ENCODE data around the gene CHAF1B.

CHAF1B gene

GRCh38 chr21:36423771-36424433, 38.7 kb downstream of the CHAF1B start:
- no peak for DNase-seq (ENCODE audit: extremely low read depth in 1 of 2, low read depth in 1 of 2)

GRCh38 chr21:36424592-36424991, 39.4 kb downstream of the CHAF1B start:
- DNase-seq (ENCODE audit: extremely low read depth in 1 of 2, low read depth in 1 of 2), result no peak

- no peak for DNase-seq (ENCODE audit: extremely low read depth in 1 of 2, low read depth in 1 of 2)
These were observed 40.1 kb downstream of the CHAF1B start for GRCh38 chr21:36425286-36425685.

GRCh38 chr21:36427502-36427901, 42.3 kb downstream of the CHAF1B start:
- no peak for DNase-seq (ENCODE audit: extremely low read depth in 1 of 2, low read depth in 1 of 2)

GRCh38 chr21:36428761-36429432, 43.7 kb downstream of the CHAF1B start:
- DNase-seq (ENCODE audit: extremely low read depth in 1 of 2, low read depth in 1 of 2), result no peak

- peak; percentile 41 to 47 for DNase-seq (ENCODE audit: extremely low read depth in 1 of 2, low read depth in 1 of 2)
These were observed 44.9 kb downstream of the CHAF1B start for GRCh38 chr21:36429947-36430546.

GRCh38 chr21:36430841-36431240, 45.6 kb downstream of the CHAF1B start:
- no peak for DNase-seq (ENCODE audit: extremely low read depth in 1 of 2, low read depth in 1 of 2)

GRCh38 chr21:36431252-36431651, 46.1 kb downstream of the CHAF1B start:
- DNase-seq (ENCODE audit: extremely low read depth in 1 of 2, low read depth in 1 of 2), result no peak

- DNase-seq (ENCODE audit: extremely low read depth in 1 of 2, low read depth in 1 of 2), result no peak
These were observed 48.0 kb downstream of the CHAF1B start for GRCh38 chr21:36433059-36433709.

- DNase-seq (ENCODE audit: extremely low read depth in 1 of 2, low read depth in 1 of 2), result no peak
These were observed 49.0 kb downstream of the CHAF1B start for GRCh38 chr21:36434144-36434543.

- DNase-seq (ENCODE audit: extremely low read depth in 1 of 2, low read depth in 1 of 2), result no peak
These were observed 51.9 kb downstream of the CHAF1B start for GRCh38 chr21:36436829-36437744.

- DNase-seq (ENCODE audit: extremely low read depth in 1 of 2, low read depth in 1 of 2), result no peak
These were observed 52.5 kb downstream of the CHAF1B start for GRCh38 chr21:36437745-36438128.

- DNase-seq (ENCODE audit: extremely low read depth in 1 of 2, low read depth in 1 of 2), result no peak
These were observed 56.5 kb downstream of the CHAF1B start for GRCh38 chr21:36441715-36442114.

- no peak for DNase-seq (ENCODE audit: extremely low read depth in 1 of 2, low read depth in 1 of 2)
These were observed 61.1 kb downstream of the CHAF1B start for GRCh38 chr21:36446301-36446700.

GRCh38 chr21:36450511-36450910, 65.3 kb downstream of the CHAF1B start:
- no peak for DNase-seq (ENCODE audit: extremely low read depth in 1 of 2, low read depth in 1 of 2)

- no peak for DNase-seq (ENCODE audit: extremely low read depth in 1 of 2, low read depth in 1 of 2)
These were observed 66.3 kb downstream of the CHAF1B start for GRCh38 chr21:36451506-36451905.

GRCh38 chr21:36452281-36452825, 67.2 kb downstream of the CHAF1B start:
- DNase-seq (ENCODE audit: extremely low read depth in 1 of 2, low read depth in 1 of 2), result no peak

- no peak for DNase-seq (ENCODE audit: extremely low read depth in 1 of 2, low read depth in 1 of 2)
These were observed 68.9 kb downstream of the CHAF1B start for GRCh38 chr21:36454093-36454531.

- DNase-seq (ENCODE audit: extremely low read depth in 1 of 2, low read depth in 1 of 2), result no peak
These were observed 69.5 kb downstream of the CHAF1B start for GRCh38 chr21:36454706-36455105.

- DNase-seq (ENCODE audit: extremely low read depth in 1 of 2, low read depth in 1 of 2), result no peak
These were observed 71.7 kb downstream of the CHAF1B start for GRCh38 chr21:36456729-36457414.

Data from activated CD8-positive, alpha-beta memory T cell treated with anti-CD3 and anti-CD28 coated beads for 1 hour (primary cell).